Hepatocyte (in vitro differentiated cells): ENCODE measurements around the gene ECSIT. TPM values are rescaled to one million over a fixed set of nuclear protein-coding genes. Genes with fewer than 3 reads are reported as not detected.
"Not testable (repeated sequence)": the region's sequence is repeated elsewhere in the genome, so short reads cannot be mapped to it uniquely, and the experiment has no call there.

Experiments
- DNase-seq: peaks from one replicate; pipeline ENCODE4 v3.0.0-alpha.2; 2016; ENCODE audit warnings: low spot score
- H2AFZ ChIP-seq: fragments of 200-600 bp; sonication (generic); 2 replicates; pipeline ENCODE4 v1.6.0; 2016; ENCODE audit warnings: antibody characterized with exemption, mild to moderate bottlenecking
- H3K27ac ChIP-seq: fragments of 200-600 bp; sonication (generic); 2 replicates; pipeline ENCODE4 v1.5.1; 2016; ENCODE audit warnings: mild to moderate bottlenecking
- H3K27me3 ChIP-seq: fragments of 200-600 bp; sonication (generic); 2 replicates; pipeline ENCODE4 v1.6.1; 2016
- H3K36me3 ChIP-seq: fragments of 200-600 bp; sonication (generic); replicated peaks from 2 replicates; pipeline ENCODE4 v1.5.1; 2016; ENCODE audit warnings: low read depth; ENCODE audit not compliant: insufficient read depth
- H3K4me1 ChIP-seq: fragments of 200-600 bp; sonication (generic); 2 replicates; pipeline ENCODE4 v1.5.1; 2016; ENCODE audit warnings: mild to moderate bottlenecking, moderate library complexity; ENCODE audit not compliant: insufficient read depth
- H3K4me2 ChIP-seq: fragments of 200-600 bp; sonication (generic); 2 replicates; pipeline ENCODE4 v1.6.0; 2016
- H3K4me3 ChIP-seq: fragments of 200-600 bp; sonication (generic); 2 replicates; pipeline ENCODE4 v1.5.1; 2016; ENCODE audit warnings: mild to moderate bottlenecking
- H3K79me2 ChIP-seq: fragments of 200-600 bp; sonication (generic); 2 replicates; pipeline ENCODE4 v1.6.0; 2017; ENCODE audit warnings: mild to moderate bottlenecking
- H3K9me2 ChIP-seq: fragments of 200-600 bp; sonication (generic); replicated peaks from 2 replicates; pipeline ENCODE4 v1.6.0; 2017; ENCODE audit warnings: mild to moderate bottlenecking; ENCODE audit not compliant: insufficient read depth
- H3K9me3 ChIP-seq: fragments of 200-600 bp; sonication (generic); 2 replicates; pipeline ENCODE4 v1.5.1; 2016; ENCODE audit warnings: low read depth, mild to moderate bottlenecking
- H4K20me1 ChIP-seq: fragments of 200-600 bp; sonication (generic); 2 replicates; pipeline ENCODE4 v1.6.0; 2016; ENCODE audit warnings: mild to moderate bottlenecking; ENCODE audit not compliant: insufficient read depth, poor library complexity, severe bottlenecking
- EZH2 ChIP-seq: fragments of 200-600 bp; sonication (generic); IDR thresholded peaks from 2 replicates; pipeline ENCODE4 v1.6.1; 2016; ENCODE audit warnings: antibody characterized with exemption, mild to moderate bottlenecking, borderline replicate concordance
- EZH2phosphoT487 ChIP-seq: fragments of 200-600 bp; sonication (generic); IDR thresholded peaks from one replicate; pipeline ENCODE4 v1.6.1; 2018; ENCODE audit warnings: antibody characterized with exemption, mild to moderate bottlenecking, low read depth, moderate library complexity; ENCODE audit not compliant: unreplicated experiment, severe bottlenecking
- WGBS: methylation state at CpG from one replicate; pipeline ENCODE4 v1.1.6; 2016; ENCODE audit warnings: low lambda C conversion rate; ENCODE audit errors: missing lambda C conversion rate; 5-methylcytosine and 5-hydroxymethylcytosine counted together
- polyA plus RNA-seq: library from polyadenylated mRNA; unstranded; fragments of >200 nt; fragmentation: Nextera tagmentation; extraction: Ambion mirVana; gene quantifications from 2 replicates; pipeline ENCODE4 v1.2.1, GENCODE V29; 2016
- total RNA-seq: library from RNA; depleted of rRNA; stranded (reverse); fragments of >200 nt; gene quantifications from 2 replicates; pipeline ENCODE4 v1.2.3, GENCODE V29; 2014
- TF ChIP-seq, protein P1 (sequence below): fragments of 200-600 bp; sonication (generic); IDR thresholded peaks from 2 replicates; pipeline ENCODE4 v1.5.1; 2016; ENCODE audit warnings: antibody characterized with exemption, mild to moderate bottlenecking; ENCODE audit not compliant: poor library complexity

The ECSIT gene
- total and polyA plus RNA-seq, 2 experiments from 2014 or later, result 23.2 to 32.5 TPM

DNA sequence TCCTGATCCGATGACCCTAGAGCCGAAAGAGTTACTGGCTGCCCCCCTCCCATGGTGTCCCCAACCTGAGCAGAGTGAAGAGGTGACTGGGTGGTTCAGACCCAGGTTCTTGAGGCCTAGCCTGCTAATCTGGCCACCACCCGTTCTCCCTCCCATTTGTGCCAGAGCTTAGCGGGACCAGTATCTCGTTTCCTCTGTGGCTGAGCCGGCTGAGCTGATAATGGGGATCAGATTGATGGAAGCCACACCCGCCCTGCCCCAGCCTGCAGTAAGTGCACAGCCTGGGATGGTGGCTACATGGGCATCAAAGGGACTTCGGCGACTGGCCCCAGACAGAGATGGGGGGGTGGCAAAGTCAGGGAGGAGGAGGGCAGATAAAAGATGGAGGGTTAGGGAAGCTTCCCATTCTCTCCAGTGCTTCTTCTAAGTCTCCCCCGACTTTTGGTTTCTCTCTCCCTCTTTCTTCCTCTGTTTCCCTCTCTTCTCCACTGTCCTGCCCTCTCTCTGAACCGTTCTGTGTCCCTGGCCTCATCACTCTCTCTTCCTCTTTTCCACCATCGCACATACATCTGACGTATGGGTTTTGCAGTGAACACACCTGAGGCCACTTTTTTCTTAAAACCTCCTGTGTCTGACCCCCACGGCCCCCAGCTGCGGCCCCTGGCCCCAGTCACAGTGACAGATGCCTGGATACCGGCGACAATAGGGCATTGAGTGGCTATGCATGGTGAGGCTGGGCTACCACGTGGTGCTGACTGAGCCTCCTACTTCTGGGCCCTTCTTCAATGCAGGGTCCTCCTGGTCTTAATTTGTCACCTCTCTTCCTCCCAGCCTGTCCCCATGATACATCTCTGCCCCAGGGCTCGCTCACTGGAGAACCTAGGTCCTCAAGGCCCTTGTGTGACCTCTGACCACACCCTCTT is 50.5 kb downstream of the ECSIT start:
- Histone ChIP-seq H3K27ac (no peak overlapping the region), H2AFZ (no peak overlapping the region), H3K27me3 (peaks cover 57% of the 10 kb centered on the region), H3K79me2 (no peaks in the 10 kb centered on the region), H3K4me1 (peaks cover 5% of the 10 kb centered on the region), H3K36me3 (no peaks in the 10 kb centered on the region), H3K4me2 (no peak overlapping the region), H3K9me3 (no peaks in the 10 kb centered on the region), H3K9me2 (no peaks in the 10 kb centered on the region), H3K4me3 (no peak overlapping the region), H4K20me1 (no peaks in the 10 kb centered on the region)
- no peak for DNase-seq
- 61% methylated on average over 14 of the region's 19 CpGs for WGBS
- TF ChIP-seq EZH2 (no peak), EZH2phosphoT487 (no peak)
- TF ChIP-seq, protein P1, sequence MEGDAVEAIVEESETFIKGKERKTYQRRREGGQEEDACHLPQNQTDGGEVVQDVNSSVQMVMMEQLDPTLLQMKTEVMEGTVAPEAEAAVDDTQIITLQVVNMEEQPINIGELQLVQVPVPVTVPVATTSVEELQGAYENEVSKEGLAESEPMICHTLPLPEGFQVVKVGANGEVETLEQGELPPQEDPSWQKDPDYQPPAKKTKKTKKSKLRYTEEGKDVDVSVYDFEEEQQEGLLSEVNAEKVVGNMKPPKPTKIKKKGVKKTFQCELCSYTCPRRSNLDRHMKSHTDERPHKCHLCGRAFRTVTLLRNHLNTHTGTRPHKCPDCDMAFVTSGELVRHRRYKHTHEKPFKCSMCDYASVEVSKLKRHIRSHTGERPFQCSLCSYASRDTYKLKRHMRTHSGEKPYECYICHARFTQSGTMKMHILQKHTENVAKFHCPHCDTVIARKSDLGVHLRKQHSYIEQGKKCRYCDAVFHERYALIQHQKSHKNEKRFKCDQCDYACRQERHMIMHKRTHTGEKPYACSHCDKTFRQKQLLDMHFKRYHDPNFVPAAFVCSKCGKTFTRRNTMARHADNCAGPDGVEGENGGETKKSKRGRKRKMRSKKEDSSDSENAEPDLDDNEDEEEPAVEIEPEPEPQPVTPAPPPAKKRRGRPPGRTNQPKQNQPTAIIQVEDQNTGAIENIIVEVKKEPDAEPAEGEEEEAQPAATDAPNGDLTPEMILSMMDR, result no peak

DNA sequence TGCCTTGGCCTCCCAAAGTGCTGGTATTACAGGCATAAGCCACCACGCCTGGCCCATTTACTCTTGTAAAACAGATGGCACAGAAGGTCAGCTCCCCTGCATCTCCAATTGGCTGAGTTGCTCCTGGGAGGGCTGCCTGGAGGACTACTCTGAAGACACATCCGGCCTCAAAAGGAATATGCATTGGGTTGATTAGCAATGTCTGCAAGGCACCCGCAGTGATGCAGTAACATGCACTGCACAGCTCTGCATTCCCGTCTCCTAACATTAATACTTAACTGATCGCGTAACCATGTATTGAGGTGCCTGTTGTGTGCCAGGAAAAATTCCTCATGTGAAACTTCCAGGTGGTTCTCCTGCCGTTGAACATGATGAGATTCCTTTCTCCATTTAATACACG is 53.1 kb downstream of the ECSIT start:
- Histone ChIP-seq H3K27me3 (peaks cover 35% of the 10 kb centered on the region), H3K4me2 (no peak overlapping the region), H3K79me2 (no peaks in the 10 kb centered on the region), H2AFZ (no peak overlapping the region), H3K9me3 (no peaks in the 10 kb centered on the region), H3K4me3 (no peak overlapping the region), H3K36me3 (no peaks in the 10 kb centered on the region), H3K9me2 (no peaks in the 10 kb centered on the region), H4K20me1 (no peaks in the 10 kb centered on the region), H3K4me1 (no peaks in the 10 kb centered on the region), H3K27ac (no peak overlapping the region)
- no peak for DNase-seq
- no peak for TF ChIP-seq EZH2phosphoT487
- TF ChIP-seq, protein P1, result no peak
- no peak for TF ChIP-seq EZH2
- WGBS, result 85% methylated on average over 8 of the region's 8 CpGs

DNA sequence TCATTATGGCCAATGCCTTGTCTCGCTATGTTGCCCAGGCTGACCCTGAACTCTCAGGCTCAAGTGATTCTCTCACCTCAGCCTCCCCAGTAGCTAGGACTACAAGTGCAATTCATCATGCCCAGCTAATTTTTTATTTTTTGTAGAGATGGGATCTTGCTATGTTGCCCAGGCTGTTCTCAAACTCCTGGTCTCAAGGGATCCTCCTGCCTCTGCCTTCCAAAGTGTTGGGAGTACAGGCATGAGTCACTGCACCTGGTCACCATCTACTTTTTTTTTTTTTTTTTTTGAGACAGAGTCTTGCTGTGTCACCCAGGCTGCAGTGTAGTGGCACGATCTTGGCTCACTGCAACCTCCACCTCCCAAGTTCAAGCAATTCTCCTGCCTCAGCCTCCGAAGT is 53.6 kb downstream of the ECSIT start:
- not testable (repeated sequence) for DNase-seq, H4K20me1 ChIP-seq, H3K4me1 ChIP-seq, H3K9me3 ChIP-seq, H3K4me3 ChIP-seq, H3K36me3 ChIP-seq, H2AFZ ChIP-seq, H3K27ac ChIP-seq, H3K4me2 ChIP-seq, H3K9me2 ChIP-seq, H3K79me2 ChIP-seq
- WGBS, result 92% methylated on average over 3 of the region's 3 CpGs
- peaks cover 30% of the 10 kb centered on the region for H3K27me3 ChIP-seq

DNA sequence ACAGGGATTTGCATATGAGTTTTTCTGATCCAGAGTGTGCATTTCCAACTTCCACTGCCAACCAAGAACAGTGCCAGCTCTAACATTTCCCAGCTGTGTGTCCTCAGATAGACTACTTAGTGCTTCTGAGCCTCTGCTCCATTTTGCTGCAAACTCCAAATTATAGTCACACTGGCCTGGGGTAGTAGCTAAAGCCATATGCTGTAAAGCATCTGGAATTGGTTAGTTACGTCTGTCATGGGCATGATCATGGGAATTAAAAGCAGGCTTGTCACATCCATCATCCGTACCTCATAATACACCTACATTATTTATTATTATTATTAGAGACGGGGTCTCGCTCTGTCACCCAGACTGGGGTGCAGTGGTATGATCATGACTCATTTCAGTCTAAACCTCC is 55.2 kb downstream of the ECSIT start:
- TF ChIP-seq, protein P1, result no peak
- no peak for TF ChIP-seq EZH2phosphoT487
- TF ChIP-seq EZH2, result no peak
- Histone ChIP-seq H3K9me3 (no peaks in the 10 kb centered on the region), H3K27me3 (peaks cover 14% of the 10 kb centered on the region), H3K79me2 (no peaks in the 10 kb centered on the region), H3K36me3 (no peaks in the 10 kb centered on the region), H3K4me2 (no peak overlapping the region), H4K20me1 (no peaks in the 10 kb centered on the region), H3K27ac (no peak overlapping the region), H3K4me1 (no peaks in the 10 kb centered on the region), H3K4me3 (no peak overlapping the region), H2AFZ (no peak overlapping the region), H3K9me2 (no peaks in the 10 kb centered on the region)
- WGBS, result 52% methylated on average over 4 of the region's 4 CpGs
- DNase-seq, result no peak

DNA sequence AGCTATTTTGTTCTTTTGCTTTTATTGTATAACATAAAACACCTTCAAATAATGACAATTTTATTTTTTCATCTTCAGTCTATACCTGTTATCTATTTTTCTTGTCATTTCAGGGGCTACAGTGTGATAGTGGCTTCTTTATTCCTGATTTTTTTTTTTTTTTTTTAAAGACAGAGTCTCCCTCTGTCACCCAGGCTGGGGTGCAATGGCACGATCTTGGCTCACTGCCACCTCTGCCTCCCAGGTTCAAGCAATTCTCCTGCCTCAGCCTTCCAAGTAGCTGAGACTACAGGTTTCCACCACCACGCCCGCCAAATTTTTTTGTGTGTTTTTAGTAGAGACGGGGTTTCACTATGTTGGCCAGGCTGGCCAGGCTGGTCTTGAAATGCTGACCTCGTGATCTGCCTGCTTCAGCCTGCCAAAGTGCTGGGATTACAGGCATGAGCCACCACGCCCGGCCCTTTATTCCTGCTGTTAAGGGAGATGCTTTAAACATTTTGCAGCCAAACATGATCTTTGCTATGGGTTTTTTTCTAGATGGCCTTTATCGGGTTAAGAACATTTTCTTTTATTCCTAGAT is 60.6 kb downstream of the ECSIT start:
- not testable (repeated sequence) for H3K4me1 ChIP-seq, H3K36me3 ChIP-seq, H3K9me3 ChIP-seq, H3K4me2 ChIP-seq, H3K9me2 ChIP-seq, DNase-seq, H4K20me1 ChIP-seq, H3K27ac ChIP-seq, H2AFZ ChIP-seq, H3K27me3 ChIP-seq, H3K79me2 ChIP-seq, H3K4me3 ChIP-seq
- WGBS, result 81% methylated on average over 8 of the region's 8 CpGs
